Nephron progenitor cell (in vitro differentiated cells): Measurements from ENCODE around the gene UTP18.
A peak's percentile ranks its signal among the peaks of the same experiment; 100 is the strongest.
"Not testable (repeated sequence)": the region's sequence is repeated elsewhere in the genome, so short reads cannot be mapped to it uniquely, and the experiment has no call there.

Experiments
- DNase-seq: peaks from one replicate; pipeline ENCODE4 v3.0.0; 2021
- H3K27ac Mint-ChIP-seq: 2 replicates; pipeline ENCODE4 v1.8.0; 2021; ENCODE audit warnings: mild to moderate bottlenecking, moderate library complexity, mixed read lengths
- H3K27me3 Mint-ChIP-seq: 2 replicates; pipeline ENCODE4 v1.8.0; 2021; ENCODE audit warnings: mild to moderate bottlenecking, low read depth, mixed read lengths; ENCODE audit not compliant: poor library complexity
- H3K36me3 Mint-ChIP-seq: 2 replicates; pipeline ENCODE4 v1.8.0; 2021; ENCODE audit warnings: low read depth, mixed read lengths
- H3K4me1 Mint-ChIP-seq: 2 replicates; pipeline ENCODE4 v1.8.0; 2021; ENCODE audit warnings: mixed read lengths
- H3K4me3 Mint-ChIP-seq: 2 replicates; pipeline ENCODE4 v1.8.0; 2021; ENCODE audit warnings: mild to moderate bottlenecking, moderate library complexity, mixed read lengths
- H3K9me3 Mint-ChIP-seq: 2 replicates; pipeline ENCODE4 v1.8.0; 2021; ENCODE audit warnings: mild to moderate bottlenecking, moderate library complexity, mixed read lengths
- CTCF ChIP-seq: fragments of 200-600 bp; sonication (generic); IDR thresholded peaks from 2 replicates; pipeline ENCODE4 v1.5.0; 2021; ENCODE audit warnings: antibody characterized with exemption

UTP18 gene

GRCh38 chr17:51279183-51279582 lies 18.8 kb downstream of the UTP18 start:
- no peaks in the 10 kb centered on the region for H3K27me3 Mint-ChIP-seq
- no peak for DNase-seq
- TF ChIP-seq CTCF, result no peak
- no peaks in the 10 kb centered on the region for H3K9me3 Mint-ChIP-seq
- H3K4me3 Mint-ChIP-seq, result no peak overlapping the region
- peaks cover 66% of the 10 kb centered on the region for H3K36me3 Mint-ChIP-seq
- H3K27ac Mint-ChIP-seq, result no peak overlapping the region
- H3K4me1 Mint-ChIP-seq, result no peaks in the 10 kb centered on the region

- H3K27ac Mint-ChIP-seq, result no peak overlapping the region
- H3K27me3 Mint-ChIP-seq, result no peaks in the 10 kb centered on the region
- DNase-seq, result no peak
- H3K4me1 Mint-ChIP-seq, result no peaks in the 10 kb centered on the region
- H3K4me3 Mint-ChIP-seq, result no peak overlapping the region
- no peaks in the 10 kb centered on the region for H3K9me3 Mint-ChIP-seq
- TF ChIP-seq CTCF, result no peak
- peaks cover 65% of the 10 kb centered on the region for H3K36me3 Mint-ChIP-seq
Observed at GRCh38 chr17:51287412-51287811, 27.1 kb downstream of the UTP18 start.

GRCh38 chr17:51289696-51290111 lies 29.4 kb downstream of the UTP18 start:
- H3K9me3 Mint-ChIP-seq, result peaks cover 6% of the 10 kb centered on the region
- no peaks in the 10 kb centered on the region for H3K27me3 Mint-ChIP-seq
- peaks cover 77% of the 10 kb centered on the region for H3K36me3 Mint-ChIP-seq
- no peak overlapping the region for H3K27ac Mint-ChIP-seq
- DNase-seq, result no peak
- H3K4me3 Mint-ChIP-seq, result no peak overlapping the region
- TF ChIP-seq CTCF, result no peak
- no peaks in the 10 kb centered on the region for H3K4me1 Mint-ChIP-seq

- H3K4me1 Mint-ChIP-seq, H3K4me3 Mint-ChIP-seq, H3K27me3 Mint-ChIP-seq, DNase-seq, H3K27ac Mint-ChIP-seq, H3K9me3 Mint-ChIP-seq: not testable (repeated sequence)
- H3K36me3 Mint-ChIP-seq, result peaks cover 66% of the 10 kb centered on the region
Observed at GRCh38 chr17:51294338-51294737, 34.0 kb downstream of the UTP18 start.

- no peak for DNase-seq
- H3K27ac Mint-ChIP-seq, result no peak overlapping the region
- peaks cover 42% of the 10 kb centered on the region for H3K36me3 Mint-ChIP-seq
- peak; percentile 70 for TF ChIP-seq CTCF
- peaks cover 13% of the 10 kb centered on the region for H3K9me3 Mint-ChIP-seq
- H3K27me3 Mint-ChIP-seq, result no peaks in the 10 kb centered on the region
- no peak overlapping the region for H3K4me3 Mint-ChIP-seq
- H3K4me1 Mint-ChIP-seq, result peaks cover 4% of the 10 kb centered on the region
Observed at GRCh38 chr17:51298508-51299371, 38.4 kb downstream of the UTP18 start.

GRCh38 chr17:51299859-51300258 lies 39.5 kb downstream of the UTP18 start:
- H3K4me3 Mint-ChIP-seq, result no peak overlapping the region
- TF ChIP-seq CTCF, result no peak
- H3K4me1 Mint-ChIP-seq, result peaks cover 4% of the 10 kb centered on the region
- H3K27ac Mint-ChIP-seq, result no peak overlapping the region
- DNase-seq, result no peak
- H3K36me3 Mint-ChIP-seq, result peaks cover 37% of the 10 kb centered on the region
- H3K27me3 Mint-ChIP-seq, result no peaks in the 10 kb centered on the region
- peaks cover 13% of the 10 kb centered on the region for H3K9me3 Mint-ChIP-seq
